ENCODE results near the gene HECTD3. TPM values are rescaled to one million over a fixed set of nuclear protein-coding genes. Genes with fewer than 3 reads are reported as not detected.
A peak's percentile ranks its signal among the peaks of the same experiment; 100 is the strongest.

Gene HECTD3
- total and polyA plus RNA-seq, 9 of the 15 experiments (the other 6 are each of a cell fraction or from before 2014, with no cell fraction given) = 6.3 to 50.8 (median 18.9) TPM

GRCh38 chr1:44985747-44986359, 25.3 kb downstream of the HECTD3 start (continued):
- TF ChIP-seq IRF1 (CRISPR knock-in tag; IDR thresholded peaks at IDR 0.05; ENCODE audit: borderline replicate concordance) (no peak), WHSC1 (IDR thresholded peaks at IDR 0.05; ENCODE audit: low read length) (no peak), ZNF609 (CRISPR knock-in tag; IDR thresholded peaks at IDR 0.05; ENCODE audit: borderline replicate concordance) (no peak), CBX1 (IDR thresholded peaks at IDR 0.05; ENCODE audit: low read depth) (no peak), IRF9 (tag; IDR thresholded peaks at IDR 0.05) (no peak), ZHX1 (conservative IDR thresholded peaks at IDR 0.05; ENCODE audit: low read length) (no peak), ZNF165 (CRISPR knock-in tag; IDR thresholded peaks at IDR 0.05; ENCODE audit: borderline replicate concordance) (no peak), RBM25 (IDR thresholded peaks at IDR 0.05; ENCODE audit: low read depth, low read length, severe bottlenecking) (peak; percentile 12), GTF2E2 (tag; IDR thresholded peaks at IDR 0.05) (no peak), MLLT1 (IDR thresholded peaks at IDR 0.05) (peak in 1 of 2 experiments; percentile 21; a peak in 1 of 4 replicates), SAP30 (IDR thresholded peaks at IDR 0.05; ENCODE audit: borderline replicate concordance, insufficient read depth, low read depth, low read length, poor library complexity, severe bottlenecking) (peak; percentile 17), CREB3 (tag; conservative IDR thresholded peaks at IDR 0.05; ENCODE audit: low read depth) (no peak), HMGN3 (IDR thresholded peaks at IDR 0.05; ENCODE audit: borderline replicate concordance, extremely low read depth, insufficient read length, low read depth, low read length) (no peak)
